K562 (cell line): ENCODE results near the gene PRDM12. TPM values are rescaled to one million over a fixed set of nuclear protein-coding genes. Genes with fewer than 3 reads are reported as not detected.

Experiments
- CBX2 ChIP-seq: fragments of 200-600 bp; sonication (generic); IDR thresholded peaks from one replicate; pipeline ENCODE4 v1.6.1; 2012; ENCODE audit warnings: mild to moderate bottlenecking, low read length, inconsistent platforms; ENCODE audit not compliant: insufficient read depth, poor library complexity, severe bottlenecking
- CBX3 ChIP-seq, 2 experiments: IDR thresholded peaks; 1 replicate in 1 of 2; 2 replicates in 1 of 2; pipeline ENCODE4 v1.6.1; 2012; ENCODE audit warnings: inconsistent platforms in 2 of 2, low read length in 2 of 2, borderline replicate concordance in 1 of 2, control low read depth in 1 of 2
- FOXA1 ChIP-seq: fragments of 450-650 bp; IDR thresholded peaks from 2 replicates; pipeline ENCODE4 v1.6.1; 2016; ENCODE audit warnings: mild to moderate bottlenecking, borderline replicate concordance
- MXI1 ChIP-seq: IDR thresholded peaks from 2 replicates; pipeline ENCODE4 v1.6.1; 2011; ENCODE audit warnings: low read depth, mild to moderate bottlenecking, improper control_type of control experiment, low read length
- ZFP36 ChIP-seq: fragments of 150-350 bp; IDR thresholded peaks from 2 replicates; pipeline ENCODE4 v1.6.1; 2018; ENCODE audit warnings: low read length, low read depth; ENCODE audit not compliant: partially characterized antibody
- polyA plus RNA-seq, 8 experiments: library from polyadenylated mRNA; depleted of rRNA in 4 of 8; stranded (reverse) in 5 of 8; unstranded in 3 of 8; fragments of >200 nt; fragmentation: Nextera tagmentation in 2 of 8; fragmentation: Illumina TruSeq in 1 of 8; extraction: Ambion mirVana in 2 of 8; extraction: Trizol in 1 of 8; gene quantifications; 2 replicates each; pipeline versions ENCODE4 v1.2.1 to v1.2.3, GENCODE V29; 2011 to 2014; ENCODE audit warnings: inconsistent platforms in 1 of 8, missing spikeins in 1 of 8
- total RNA-seq, 7 experiments: library from RNA; depleted of rRNA in 6 of 7; stranded (reverse); fragments of >200 nt in 6 of 7; fragmentation: Illumina TruSeq in 2 of 7; extraction: Trizol in 2 of 7; gene quantifications; 2 replicates each; pipeline versions ENCODE4 v1.2.1 to v1.2.3, GENCODE V29; 2011 to 2021; ENCODE audit warnings: low replicate concordance in 1 of 7
- TF ChIP-seq, protein P1 (sequence below), 2 experiments: fragments of 450-650 bp in 1 of 2; IDR thresholded peaks; 2 replicates each; pipeline ENCODE4 v1.6.1; 2011 to 2017; ENCODE audit warnings: low read depth in 2 of 2, antibody characterized with exemption in 1 of 2, borderline replicate concordance in 1 of 2, low read length in 1 of 2, mild to moderate bottlenecking in 1 of 2, mixed read lengths in 1 of 2; ENCODE audit not compliant: control insufficient read depth in 1 of 2
- TF ChIP-seq, protein P2 (sequence below): fragments of 250-450 bp; sonication (Bioruptor Pico); IDR thresholded peaks from 2 replicates; pipeline ENCODE4 v1.9.0; 2021; ENCODE audit warnings: mild to moderate bottlenecking, inconsistent platforms

PRDM12 gene
- total and polyA plus RNA-seq, 9 of the 15 experiments (the other 6 are each of a cell fraction or from before 2014, with no cell fraction given): 0.04 to 0.22 (median 0.07) TPM; not detected in 3

DNA sequence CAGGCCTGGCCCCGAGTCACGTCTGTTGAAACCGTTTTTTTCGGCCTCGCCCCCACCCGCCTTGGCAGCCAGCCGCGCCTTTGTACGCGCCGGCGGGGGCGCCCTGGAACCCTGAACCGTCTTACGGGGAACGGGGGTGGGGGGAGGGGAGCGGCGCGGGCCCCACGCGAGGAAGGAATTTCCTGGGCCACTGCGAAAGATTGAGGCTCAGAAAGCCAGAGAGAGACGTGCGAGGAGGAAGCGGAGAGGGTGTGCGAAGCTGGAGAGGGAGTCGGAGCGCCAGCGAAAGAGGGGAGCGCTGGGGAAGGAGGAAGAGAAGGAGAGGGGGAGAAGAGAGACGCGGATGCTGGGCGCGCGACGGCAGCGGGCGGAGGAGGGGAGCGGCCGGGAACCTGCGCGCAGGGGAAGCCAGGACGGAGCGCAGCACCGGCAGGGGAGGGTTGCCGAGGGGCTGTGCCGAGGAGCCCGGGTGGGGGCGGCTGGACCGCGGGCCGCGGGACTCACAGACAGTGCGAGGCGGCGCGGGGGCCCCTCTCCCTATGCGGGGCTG, 4.6 kb upstream of the PRDM12 start (continued):
- no peak for TF ChIP-seq CBX3 (IDR thresholded peaks at IDR 0.05; ENCODE audit: borderline replicate concordance in 1 of 2, low read length in 2 of 2)
- TF ChIP-seq FOXA1: no peak
- TF ChIP-seq ZFP36: no peak
- no peak for TF ChIP-seq MXI1
- TF ChIP-seq, protein P1, sequence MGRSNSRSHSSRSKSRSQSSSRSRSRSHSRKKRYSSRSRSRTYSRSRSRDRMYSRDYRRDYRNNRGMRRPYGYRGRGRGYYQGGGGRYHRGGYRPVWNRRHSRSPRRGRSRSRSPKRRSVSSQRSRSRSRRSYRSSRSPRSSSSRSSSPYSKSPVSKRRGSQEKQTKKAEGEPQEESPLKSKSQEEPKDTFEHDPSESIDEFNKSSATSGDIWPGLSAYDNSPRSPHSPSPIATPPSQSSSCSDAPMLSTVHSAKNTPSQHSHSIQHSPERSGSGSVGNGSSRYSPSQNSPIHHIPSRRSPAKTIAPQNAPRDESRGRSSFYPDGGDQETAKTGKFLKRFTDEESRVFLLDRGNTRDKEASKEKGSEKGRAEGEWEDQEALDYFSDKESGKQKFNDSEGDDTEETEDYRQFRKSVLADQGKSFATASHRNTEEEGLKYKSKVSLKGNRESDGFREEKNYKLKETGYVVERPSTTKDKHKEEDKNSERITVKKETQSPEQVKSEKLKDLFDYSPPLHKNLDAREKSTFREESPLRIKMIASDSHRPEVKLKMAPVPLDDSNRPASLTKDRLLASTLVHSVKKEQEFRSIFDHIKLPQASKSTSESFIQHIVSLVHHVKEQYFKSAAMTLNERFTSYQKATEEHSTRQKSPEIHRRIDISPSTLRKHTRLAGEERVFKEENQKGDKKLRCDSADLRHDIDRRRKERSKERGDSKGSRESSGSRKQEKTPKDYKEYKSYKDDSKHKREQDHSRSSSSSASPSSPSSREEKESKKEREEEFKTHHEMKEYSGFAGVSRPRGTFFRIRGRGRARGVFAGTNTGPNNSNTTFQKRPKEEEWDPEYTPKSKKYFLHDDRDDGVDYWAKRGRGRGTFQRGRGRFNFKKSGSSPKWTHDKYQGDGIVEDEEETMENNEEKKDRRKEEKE (IDR thresholded peaks at IDR 0.05; ENCODE audit: borderline replicate concordance in 1 of 2, control insufficient read depth in 1 of 2, low read depth in 2 of 2, low read length in 1 of 2): no peak
- no peak for TF ChIP-seq CBX2
- TF ChIP-seq, protein P2, sequence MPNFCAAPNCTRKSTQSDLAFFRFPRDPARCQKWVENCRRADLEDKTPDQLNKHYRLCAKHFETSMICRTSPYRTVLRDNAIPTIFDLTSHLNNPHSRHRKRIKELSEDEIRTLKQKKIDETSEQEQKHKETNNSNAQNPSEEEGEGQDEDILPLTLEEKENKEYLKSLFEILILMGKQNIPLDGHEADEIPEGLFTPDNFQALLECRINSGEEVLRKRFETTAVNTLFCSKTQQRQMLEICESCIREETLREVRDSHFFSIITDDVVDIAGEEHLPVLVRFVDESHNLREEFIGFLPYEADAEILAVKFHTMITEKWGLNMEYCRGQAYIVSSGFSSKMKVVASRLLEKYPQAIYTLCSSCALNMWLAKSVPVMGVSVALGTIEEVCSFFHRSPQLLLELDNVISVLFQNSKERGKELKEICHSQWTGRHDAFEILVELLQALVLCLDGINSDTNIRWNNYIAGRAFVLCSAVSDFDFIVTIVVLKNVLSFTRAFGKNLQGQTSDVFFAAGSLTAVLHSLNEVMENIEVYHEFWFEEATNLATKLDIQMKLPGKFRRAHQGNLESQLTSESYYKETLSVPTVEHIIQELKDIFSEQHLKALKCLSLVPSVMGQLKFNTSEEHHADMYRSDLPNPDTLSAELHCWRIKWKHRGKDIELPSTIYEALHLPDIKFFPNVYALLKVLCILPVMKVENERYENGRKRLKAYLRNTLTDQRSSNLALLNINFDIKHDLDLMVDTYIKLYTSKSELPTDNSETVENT (CRISPR knock-in tag): no peak
